ENCODE measurements around the gene IRF8.

The IRF8 gene, protein sequence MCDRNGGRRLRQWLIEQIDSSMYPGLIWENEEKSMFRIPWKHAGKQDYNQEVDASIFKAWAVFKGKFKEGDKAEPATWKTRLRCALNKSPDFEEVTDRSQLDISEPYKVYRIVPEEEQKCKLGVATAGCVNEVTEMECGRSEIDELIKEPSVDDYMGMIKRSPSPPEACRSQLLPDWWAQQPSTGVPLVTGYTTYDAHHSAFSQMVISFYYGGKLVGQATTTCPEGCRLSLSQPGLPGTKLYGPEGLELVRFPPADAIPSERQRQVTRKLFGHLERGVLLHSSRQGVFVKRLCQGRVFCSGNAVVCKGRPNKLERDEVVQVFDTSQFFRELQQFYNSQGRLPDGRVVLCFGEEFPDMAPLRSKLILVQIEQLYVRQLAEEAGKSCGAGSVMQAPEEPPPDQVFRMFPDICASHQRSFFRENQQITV

GRCh38 chr16:85898521-85899442 lies at the start of gene IRF8:
Gene IRF8, plus strand, starts transcription at chr16:85899162. Its CDS starts 3,854 bp downstream, at chr16:85903016.
- Histone ChIP-seq H3K27me3 (peaks cover 0 to 87% of the 10 kb centered on the region in 2 donors), H3K4me1 (peaks cover 0 to 15% (median 11%) of the 10 kb centered on the region in 4 donors), H3K4me3 (peak within 1 kb of the TSS; percentile 44 to 58), H3K27ac (no peak within 1 kb of the TSS), H3K9me3 (no peaks in the 10 kb centered on the region), H3K36me3 (no peaks in the 10 kb centered on the region)
- peak; percentile 44 to 77 for DNase-seq
- intact Hi-C loops (cut with DNase I; ENCODE audit: low total_unique reads) = no loop called here
- TF ChIP-seq, protein P1, sequence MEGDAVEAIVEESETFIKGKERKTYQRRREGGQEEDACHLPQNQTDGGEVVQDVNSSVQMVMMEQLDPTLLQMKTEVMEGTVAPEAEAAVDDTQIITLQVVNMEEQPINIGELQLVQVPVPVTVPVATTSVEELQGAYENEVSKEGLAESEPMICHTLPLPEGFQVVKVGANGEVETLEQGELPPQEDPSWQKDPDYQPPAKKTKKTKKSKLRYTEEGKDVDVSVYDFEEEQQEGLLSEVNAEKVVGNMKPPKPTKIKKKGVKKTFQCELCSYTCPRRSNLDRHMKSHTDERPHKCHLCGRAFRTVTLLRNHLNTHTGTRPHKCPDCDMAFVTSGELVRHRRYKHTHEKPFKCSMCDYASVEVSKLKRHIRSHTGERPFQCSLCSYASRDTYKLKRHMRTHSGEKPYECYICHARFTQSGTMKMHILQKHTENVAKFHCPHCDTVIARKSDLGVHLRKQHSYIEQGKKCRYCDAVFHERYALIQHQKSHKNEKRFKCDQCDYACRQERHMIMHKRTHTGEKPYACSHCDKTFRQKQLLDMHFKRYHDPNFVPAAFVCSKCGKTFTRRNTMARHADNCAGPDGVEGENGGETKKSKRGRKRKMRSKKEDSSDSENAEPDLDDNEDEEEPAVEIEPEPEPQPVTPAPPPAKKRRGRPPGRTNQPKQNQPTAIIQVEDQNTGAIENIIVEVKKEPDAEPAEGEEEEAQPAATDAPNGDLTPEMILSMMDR (IDR thresholded peaks at IDR 0.05) = no peak

DNA sequence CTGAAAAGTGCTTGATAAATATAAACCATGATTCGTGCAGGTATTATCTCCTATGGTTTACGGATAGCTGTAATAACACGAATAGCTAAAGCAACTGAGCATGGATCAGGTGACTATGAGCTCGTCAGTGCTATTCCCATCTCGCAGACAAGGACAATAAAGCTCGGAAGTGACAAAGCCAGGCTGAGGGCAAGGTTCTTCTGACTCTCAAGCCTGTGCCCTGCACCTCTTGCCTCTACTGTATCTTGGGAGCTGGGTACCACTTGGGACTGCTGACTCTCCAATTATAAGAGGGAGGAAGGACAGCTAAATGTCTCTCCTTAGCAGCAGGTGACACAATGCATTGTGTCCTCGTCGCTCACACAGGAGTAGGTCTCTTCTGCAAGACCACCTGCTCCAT lies 49.6 kb upstream of the IRF8 start:
- Histone ChIP-seq H3K4me1 (no peaks in the 10 kb centered on the region), H3K27ac (no peak overlapping the region), H3K4me3 (no peak overlapping the region), H3K27me3 (peaks cover 0 to 26% of the 10 kb centered on the region in 2 donors), H3K36me3 (no peaks in the 10 kb centered on the region), H3K9me3 (no peaks in the 10 kb centered on the region)
- TF ChIP-seq, protein P1 (IDR thresholded peaks at IDR 0.05) = no peak
- peak in 1 of 2 donors; percentile 31 for DNase-seq
- intact Hi-C loops (cut with DNase I; ENCODE audit: low total_unique reads) = no loop called here

- peaks cover 0 to 21% of the 10 kb centered on the region in 2 donors for H3K27me3 ChIP-seq
- H3K4me3 ChIP-seq = no peak overlapping the region
- no peaks in the 10 kb centered on the region for H3K4me1 ChIP-seq
- peak in 1 of 2 donors; percentile 20 for DNase-seq
- no peaks in the 10 kb centered on the region for H3K9me3 ChIP-seq
- H3K36me3 ChIP-seq = no peaks in the 10 kb centered on the region
- no peak overlapping the region for H3K27ac ChIP-seq
- TF ChIP-seq, protein P1 (IDR thresholded peaks at IDR 0.05) = no peak
- intact Hi-C loops (cut with DNase I; ENCODE audit: low total_unique reads) = no loop called here
Measured at GRCh38 chr16:85850344-85850880, 48.5 kb upstream of the IRF8 start.

- Histone ChIP-seq H3K27me3 (peaks cover 0 to 21% of the 10 kb centered on the region in 2 donors), H3K9me3 (no peaks in the 10 kb centered on the region), H3K27ac (no peak overlapping the region), H3K36me3 (no peaks in the 10 kb centered on the region), H3K4me3 (no peak overlapping the region), H3K4me1 (no peaks in the 10 kb centered on the region)
- DNase-seq = peak in 1 of 2 donors; percentile 34
- TF ChIP-seq, protein P1 (IDR thresholded peaks at IDR 0.05) = no peak
- intact Hi-C loops (cut with DNase I; ENCODE audit: low total_unique reads) = no loop called here
Measured at GRCh38 chr16:85851034-85851785, 47.8 kb upstream of the IRF8 start.
